Hippocampal formation (tissue), 2 donors: ENCODE measurements around the gene SIT1.
"Not testable (repeated sequence)": the region's sequence is repeated elsewhere in the genome, so short reads cannot be mapped to it uniquely, and the experiment has no call there.

ENCODE experiments used
- DNase-seq, 2 donors: peaks; one replicate each; lab custom pipeline; 2025; lab: John Stamatoyannopoulos, UW

The SIT1 gene

DNA sequence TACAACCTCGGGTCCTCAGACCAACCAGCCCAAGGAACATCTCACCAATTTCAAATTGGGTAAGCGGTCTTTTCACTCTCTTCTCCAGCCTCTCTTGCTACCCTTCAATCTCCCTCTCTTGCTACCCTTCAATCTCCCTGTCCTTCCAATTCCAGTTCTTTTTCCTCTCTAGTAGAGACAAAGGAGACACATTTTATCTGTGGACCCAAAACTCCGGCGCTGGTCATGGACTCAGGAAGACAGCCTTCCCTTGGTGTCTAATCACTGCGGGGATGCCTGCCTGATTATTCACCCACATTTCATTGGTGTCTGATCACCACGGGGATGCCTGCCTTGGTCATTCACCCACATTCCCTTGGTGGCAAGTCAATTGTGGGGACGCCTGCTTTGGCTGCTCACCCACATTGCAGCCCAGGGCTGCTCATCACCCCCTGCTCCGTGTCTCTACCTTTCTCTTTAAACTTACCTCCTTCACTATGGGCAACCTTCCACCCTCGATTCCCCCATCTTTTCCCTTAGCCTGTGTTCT lies 13.2 kb downstream of the SIT1 start:
- not testable (repeated sequence) for DNase-seq

DNA sequence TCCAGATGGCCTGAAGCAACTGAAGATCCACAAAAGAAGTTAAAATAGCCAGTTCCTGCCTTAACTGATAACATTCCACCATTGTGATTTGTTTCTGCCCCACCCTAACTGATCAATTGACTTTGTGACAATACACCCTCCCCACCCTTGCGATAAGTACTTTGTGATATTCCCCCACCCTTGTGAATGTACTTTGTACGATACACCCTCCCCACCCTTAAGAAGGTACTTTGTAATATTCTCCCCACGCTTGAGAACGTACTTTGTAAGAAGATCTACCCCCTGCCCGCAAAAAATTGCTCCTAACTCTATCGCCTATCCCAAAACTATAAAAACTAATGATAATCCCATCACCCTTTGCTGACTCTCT lies 13.9 kb downstream of the SIT1 start:
- DNase-seq = not testable (repeated sequence)

DNA sequence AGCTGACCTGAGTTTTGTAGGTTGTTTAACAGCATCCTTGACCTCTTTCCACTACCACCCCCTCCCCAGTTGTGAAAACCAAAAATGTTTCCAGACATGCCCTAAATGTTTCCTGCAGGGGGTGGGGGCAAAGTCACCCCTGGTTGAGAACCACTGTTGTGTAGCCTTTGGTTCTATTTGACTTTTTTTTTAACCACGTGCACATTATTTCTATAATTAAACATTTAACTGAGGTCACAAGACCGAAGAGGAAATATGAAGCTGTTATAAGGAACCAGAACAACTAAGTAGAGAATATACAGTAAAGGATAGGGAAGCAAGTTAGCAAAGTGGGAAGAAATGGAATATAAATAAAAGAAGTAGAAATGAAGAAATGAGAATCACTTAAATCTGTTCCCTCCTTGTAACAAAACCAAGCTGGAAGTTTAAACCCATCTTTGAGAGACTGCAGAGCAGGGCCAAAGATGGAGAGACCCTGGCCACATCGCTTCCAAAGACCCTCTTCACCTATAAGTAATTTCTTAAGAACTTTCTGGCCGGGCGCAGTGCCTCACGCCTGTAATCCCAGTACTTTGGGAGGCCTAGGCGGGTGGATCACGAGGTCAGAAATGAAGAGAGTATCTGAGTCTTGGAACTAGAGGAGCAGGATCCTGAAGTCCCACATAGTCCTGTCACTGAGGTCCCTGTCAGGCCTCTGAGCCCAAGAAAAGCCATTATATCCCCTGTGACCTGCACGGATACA lies 14.4 kb downstream of the SIT1 start:
- DNase-seq = no peak

DNA sequence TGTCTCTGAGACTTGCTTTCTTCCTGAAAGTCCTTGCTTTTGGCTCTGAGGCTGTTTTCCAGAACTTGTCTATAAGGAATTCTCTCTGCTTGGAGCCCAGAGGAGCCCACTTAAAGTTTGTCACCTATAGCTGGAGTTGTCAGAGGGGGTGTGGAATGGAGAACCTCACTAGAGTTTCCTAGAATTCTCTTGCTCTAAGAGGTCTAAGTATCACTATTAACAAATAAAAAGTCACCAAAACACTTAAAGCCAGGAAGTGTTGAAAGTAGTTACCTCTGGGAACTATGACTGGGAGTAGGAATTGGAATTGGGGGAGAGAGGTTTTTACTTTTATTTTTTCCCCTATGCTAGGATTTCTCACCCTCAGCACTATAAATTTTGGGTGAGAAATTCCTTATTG lies 15.0 kb downstream of the SIT1 start:
- DNase-seq = no peak

DNA sequence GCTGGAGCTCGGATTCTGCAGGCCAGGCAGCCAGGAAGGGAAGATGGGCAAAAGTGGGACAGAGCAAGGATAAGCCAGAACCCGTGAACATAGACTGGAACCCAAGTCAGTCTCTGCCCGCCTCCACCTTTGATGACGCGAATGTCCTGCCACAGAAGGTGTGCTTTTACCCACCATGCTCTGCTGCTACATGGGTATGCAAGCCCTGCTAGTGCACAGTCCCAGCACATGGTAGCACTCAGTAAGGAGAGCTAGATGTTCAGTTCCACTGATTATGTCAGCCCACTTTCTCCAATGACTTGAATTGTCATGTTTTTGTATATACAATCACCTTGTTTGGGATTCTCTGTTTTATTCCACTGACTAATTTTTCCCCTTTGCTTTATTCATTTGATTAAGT lies 21.1 kb downstream of the SIT1 start:
- DNase-seq = no peak

DNA sequence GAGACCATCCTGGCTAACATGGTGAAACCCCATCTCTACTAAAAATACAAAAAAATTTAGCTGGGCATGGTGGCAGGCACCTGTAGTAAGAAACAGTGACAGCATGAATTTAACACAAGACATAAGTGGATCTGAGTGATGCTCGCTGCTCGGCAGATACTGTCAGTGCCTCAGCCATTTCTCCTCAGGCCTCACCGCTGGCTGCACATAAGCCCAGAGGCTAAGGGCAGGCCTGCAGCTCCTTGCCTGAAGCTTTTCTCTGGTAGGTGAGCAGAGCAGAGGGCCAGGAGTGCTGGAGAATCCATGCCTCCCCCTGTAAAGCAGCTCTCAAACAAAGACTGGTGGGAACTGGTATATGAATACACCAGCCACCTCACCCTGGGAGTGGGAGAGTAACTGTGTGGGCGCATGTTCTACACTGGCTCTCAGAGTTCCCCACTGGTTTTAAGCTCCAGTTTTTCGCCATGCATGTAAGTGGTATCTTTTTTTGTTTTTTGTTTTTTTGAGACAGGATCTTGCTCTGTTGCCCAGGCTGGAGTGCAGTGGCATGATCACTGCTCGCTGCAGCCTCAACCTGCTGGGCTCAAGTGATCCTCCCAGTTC lies 22.2 kb downstream of the SIT1 start:
- no peak for DNase-seq

DNA sequence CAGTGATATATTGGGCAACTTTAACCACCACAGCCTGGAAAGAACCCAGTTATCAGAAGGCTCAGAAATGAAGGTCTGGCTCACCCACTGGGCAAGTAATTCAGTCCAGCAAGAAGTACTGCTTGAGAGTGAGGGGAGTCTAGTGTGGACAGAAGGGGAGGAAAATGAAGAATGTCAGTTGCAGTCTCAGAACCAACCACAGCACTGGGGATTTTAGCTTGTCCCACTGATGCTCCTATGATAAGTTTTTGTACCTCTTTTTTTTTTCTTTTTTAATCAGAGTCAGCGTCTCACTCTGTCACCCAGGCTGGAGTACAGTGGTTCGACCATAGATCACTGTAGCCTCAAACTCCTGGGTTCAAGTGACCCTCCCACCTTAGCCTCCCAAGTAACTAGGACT lies 23.2 kb downstream of the SIT1 start:
- no peak for DNase-seq

DNA sequence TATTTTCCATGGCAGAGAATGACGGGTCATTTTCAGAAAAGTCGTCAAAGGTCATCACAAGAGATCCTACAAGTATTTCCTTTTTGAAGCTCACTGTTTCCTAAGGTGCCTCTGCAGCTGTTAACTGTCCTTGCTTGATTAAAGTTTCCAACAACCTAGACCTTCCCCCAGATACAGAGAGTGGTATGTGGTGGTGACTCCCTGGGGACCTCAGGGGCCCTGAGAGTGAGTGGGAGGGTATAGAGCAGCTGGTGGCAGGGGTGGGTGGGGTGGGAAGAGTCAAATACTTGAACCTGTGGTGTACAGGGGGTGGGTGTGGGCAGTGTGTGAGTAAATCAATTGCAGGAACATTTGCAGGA lies 31.0 kb downstream of the SIT1 start:
- DNase-seq = no peak

DNA sequence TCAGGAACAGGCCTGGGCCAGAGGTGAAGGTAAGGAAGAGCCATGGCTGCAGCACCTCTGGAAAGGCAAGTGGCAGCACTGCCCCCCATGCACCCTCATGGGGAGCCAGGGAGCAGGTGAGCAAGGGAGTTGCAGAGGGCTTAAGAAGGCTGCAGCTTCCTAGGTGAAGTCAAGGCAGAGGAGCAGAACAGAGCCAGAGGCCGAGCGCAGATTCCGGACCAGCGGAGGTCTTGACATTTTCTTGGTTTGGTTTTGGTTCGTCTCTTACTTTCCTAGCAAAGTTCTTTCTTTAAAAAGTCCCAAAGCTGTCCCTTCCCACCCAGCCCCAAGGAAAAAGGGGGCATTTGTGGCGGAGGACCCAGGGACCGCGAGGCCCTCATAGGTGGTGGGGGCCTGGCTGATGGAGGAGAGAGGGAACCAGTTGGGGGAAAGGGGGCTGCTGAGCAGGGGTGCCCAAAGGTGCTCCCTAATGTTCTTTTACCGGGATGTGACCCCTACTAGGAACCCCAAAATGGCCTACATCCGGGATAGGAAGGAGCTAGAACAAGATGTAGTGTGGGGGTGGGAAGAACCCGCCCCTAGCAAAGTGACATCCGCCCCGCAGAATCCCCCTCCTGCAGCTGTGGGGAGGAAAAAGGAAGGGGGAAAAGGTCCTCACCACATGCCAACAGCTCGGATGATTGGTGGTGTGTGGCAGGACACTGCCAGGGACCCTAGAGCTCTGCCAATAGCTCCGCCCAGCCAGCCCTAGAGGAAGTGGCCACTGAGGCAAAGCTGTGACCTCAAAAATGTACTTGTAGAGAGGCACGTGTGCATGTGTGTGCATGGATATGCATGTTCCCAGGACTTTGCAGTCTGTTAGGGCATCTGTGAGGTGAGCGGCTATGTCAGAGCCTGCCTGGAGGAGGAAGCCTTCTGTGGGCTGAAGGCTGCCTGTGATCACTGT lies 31.6 kb downstream of the SIT1 start:
- no peak for DNase-seq

DNA sequence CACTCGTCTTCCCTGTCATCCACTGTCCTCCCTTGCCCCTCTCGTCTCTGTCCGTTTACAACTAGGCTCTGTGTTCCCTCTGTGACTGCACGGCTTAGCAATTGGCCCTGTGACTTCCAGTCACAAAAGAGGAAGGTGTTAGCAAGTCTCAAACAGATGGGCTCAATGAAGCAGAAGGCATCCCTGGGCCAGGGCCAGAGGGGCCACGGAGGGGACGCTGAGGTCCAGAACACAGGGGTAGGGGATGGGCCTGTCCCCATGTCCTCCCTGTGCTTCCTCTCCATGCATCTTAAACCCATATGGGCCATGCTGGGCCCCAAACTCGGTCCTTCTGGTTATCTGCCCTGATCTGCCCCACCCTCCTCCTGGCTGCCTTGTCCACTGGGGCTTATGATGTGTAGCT lies 32.4 kb downstream of the SIT1 start, which contains the start of gene CD72:
CD72 (minus strand) TSS at position 89 of the 403 bp plus-strand sequence. CDS start 110 bp downstream, outside the sequence.
- no peak for DNase-seq

DNA sequence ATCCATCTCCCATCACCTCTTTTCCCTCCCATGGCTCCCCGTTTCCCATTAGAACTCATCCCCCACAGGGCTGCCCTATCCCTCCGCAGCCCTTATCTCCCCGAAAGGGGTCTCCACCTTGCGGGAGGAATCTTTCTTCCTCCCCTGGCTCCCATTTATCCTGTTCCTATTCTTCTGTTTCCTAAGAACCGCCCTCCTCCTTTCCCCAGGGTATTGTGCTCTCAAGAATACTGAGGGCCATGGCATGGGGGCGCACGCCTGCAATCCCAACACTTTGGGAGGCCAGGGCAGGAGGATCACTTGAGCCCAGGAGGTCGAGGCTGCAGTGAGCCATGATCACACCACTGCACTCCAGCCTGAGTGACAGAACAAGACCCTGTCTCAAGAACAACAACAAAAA lies 33.2 kb downstream of the SIT1 start:
- DNase-seq = no peak

DNA sequence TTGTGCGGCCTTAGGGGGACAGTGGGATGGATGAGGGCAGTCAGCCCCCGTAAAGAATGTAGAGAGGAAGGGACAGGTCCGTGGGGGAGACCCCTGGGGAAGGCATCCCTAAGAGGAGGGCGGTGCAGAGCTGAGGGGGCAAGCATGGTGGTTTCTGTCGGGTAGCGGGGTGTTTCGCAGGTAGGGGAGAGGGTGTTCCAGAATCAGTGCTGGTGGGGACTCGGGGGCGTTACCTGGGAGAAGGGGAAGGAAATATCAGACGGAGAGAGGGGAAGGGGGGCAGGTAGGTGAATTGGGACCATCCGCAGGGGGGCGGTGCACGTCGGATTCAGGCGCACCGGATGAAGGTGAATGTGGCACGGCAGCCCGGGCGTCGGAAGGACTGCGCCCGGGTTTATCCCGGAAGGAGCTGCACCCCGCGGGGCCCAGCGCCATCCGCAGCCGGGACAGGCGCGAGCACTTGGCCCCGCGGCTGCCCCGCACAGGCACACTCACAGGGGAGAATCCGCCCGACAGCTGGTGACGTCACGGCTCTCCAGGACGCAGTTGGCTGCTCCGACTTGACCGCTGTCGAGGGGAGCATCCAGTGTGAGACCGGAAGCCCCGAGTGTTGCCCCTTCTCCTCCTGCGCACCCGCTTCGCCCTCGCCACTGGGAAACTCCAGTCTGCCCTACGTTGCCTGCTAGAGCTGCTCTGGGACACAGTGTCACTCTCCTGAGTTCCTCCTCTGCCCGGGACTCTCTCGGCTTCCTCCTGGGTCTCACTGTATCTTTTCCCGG lies 33.9 kb downstream of the SIT1 start:
- no peak for DNase-seq

DNA sequence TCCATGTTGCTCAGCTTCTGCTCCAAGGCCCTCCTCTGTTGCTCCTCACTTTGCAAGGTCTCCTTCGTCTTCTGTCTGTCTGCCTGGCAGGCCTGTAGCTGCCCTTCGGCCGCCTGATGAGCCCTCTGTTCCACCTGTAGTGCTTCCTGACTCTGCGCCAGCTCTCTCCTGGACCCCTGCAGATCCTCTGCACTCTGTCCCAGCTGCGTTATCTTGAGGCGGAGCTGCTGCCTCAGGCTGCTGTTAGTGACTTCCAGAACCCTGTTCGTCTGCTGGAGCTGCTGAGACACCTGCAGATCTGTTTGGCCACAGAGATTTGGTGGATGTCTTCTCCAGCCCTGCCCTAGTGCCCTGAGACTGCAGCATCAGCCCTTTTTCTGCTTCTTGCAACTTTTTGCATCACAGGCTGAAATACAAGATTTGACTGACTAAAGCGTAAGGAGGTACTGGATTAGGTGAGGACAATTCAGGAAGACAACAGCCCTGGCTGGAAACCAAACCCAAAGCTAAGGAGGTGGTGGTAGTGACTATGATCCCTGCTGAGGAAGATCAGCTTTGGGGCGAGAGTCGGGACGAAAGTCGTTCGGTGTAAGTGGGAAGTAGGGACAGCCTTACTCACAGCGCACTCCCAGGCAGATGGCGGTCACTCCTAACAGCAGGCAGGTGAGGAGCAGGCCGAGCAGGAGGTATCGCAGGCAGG lies 34.6 kb downstream of the SIT1 start:
- no peak for DNase-seq

DNA sequence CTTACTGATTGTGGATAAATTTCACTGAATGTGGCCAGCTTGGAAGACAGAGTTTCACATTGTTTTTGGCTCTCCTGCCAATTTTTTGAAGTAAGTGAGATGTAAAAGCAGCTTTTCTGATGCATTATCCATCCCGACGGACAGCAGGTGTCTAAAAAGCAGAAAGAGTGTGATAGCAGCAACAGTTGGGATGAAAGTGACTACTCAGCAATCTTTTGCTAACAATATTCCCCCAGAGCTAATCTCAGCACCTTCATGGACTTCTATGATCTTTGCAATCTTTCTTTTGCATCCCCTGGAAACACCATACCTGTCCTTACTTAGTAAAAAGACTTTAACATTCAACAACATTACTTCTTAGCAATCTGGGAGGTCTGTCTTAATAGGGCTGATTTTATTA lies 37.9 kb downstream of the SIT1 start:
- DNase-seq = no peak

DNA sequence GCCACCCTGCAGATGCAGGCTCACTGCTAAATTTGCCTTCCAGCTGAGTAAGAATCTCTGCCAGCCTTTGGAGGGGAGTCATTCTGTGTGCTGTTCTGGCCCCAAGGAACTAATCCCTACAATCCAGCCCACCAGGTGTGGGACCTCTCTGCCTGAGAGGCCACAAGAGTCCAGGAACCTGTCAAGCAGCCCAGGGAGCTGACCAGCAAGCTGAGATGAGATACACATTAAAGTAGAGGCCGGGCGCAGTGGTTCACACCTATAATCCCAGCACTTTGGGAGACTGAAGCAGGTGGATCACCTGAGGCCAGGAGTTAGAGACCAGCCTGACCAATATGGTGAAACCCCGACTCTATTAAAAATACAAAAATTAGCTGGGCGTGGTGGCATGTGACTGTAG lies 38.7 kb downstream of the SIT1 start:
- DNase-seq = not testable (repeated sequence)

DNA sequence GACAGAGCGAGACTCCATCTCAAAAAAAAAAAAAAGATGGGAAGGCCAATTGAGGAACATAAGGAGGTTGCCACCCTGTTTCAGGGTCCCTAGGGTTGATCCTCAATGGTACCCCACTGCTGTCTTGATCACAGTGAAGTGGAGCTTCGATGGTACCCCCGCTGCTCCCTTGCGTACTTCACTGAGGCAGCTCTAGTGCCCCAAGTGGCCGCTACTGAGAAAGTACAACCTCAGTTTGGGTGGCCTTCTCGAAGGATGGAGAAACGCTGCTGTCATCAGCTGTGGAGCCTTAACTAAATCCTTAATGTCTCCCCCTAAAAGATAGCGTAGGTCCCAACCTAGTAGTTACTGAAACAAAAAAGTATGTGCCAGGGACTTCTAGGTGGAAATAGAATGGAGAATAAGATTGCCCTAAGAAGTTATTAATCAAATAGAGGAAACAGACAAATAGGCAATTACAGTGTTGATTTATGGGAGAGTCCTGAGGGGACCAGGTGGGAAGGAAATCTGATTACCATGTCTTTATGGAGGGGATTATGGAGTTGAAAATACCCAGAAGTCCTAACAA lies 39.4 kb downstream of the SIT1 start:
- peak; percentile 12 to 28 for DNase-seq

DNA sequence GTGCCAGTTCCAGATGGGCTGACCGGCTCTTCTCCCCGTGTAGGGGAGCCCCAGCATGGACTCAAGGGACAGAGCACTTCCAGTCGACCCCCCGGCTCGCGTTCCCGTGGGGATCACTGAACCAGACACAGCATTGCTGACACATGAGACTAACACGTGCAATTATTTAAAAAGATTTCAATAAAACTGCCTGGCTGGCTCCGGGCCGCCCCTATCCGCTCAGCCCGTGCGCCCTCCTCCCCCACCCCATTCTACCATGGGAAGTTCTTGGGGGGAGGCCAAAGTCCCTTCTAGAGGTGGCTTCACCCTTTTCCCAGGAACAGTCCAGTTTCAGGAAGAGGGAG lies 40.9 kb downstream of the SIT1 start:
- no peak for DNase-seq

DNA sequence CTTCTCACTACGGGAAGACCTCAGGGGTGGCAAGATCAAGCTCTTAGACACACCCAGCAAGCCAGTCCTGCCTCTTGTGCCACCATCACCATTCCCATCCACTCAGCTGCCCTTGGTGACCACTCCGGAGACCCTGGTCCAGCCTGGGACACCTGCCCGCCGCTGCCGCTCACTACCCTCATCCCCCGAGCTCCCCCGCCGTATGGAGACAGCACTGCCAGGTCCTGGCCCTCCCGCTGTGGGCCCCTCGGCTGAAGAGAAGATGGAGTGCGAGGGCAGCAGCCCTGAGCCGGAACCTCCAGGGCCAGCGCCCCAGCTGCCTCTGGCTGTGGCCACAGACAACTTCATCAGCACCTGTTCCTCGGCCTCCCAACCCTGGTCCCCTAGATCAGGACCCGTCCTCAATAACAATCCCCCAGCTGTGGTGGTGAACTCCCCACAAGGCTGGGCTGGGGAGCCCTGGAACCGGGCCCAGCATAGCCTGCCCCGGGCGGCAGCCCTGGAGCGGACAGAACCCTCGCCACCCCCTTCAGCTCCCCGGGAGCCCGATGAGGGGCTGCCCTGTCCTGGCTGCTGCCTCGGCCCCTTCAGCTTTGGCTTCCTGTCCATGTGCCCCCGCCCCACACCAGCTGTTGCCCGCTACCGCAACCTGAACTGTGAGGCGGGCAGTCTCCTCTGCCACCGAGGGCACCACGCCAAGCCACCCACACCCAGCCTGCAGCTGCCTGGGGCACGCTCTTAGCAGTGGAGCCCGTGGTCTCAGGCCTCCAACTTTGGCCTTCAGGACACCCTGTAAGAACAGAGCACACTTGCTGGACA lies 41.5 kb downstream of the SIT1 start:
- no peak for DNase-seq

DNA sequence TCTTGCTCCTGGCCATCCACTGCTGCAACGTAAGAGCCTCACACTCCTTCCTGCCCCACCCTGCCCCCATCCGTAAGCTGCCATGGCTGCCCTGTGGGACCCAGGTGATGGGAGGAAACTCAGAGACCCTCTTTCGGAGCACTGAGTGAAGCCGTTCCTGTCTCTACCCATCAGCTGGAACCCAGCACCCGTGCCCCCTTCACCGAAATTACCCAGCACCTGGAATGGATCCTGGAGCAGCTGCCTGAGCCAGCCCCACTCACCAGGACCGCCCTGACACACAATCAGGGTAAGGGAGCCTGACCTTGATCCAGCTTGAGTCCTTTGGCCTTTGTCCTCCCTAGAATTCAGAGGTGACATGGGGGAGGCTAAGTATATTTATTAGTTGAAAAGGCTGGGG lies 42.5 kb downstream of the SIT1 start:
- DNase-seq = no peak

DNA sequence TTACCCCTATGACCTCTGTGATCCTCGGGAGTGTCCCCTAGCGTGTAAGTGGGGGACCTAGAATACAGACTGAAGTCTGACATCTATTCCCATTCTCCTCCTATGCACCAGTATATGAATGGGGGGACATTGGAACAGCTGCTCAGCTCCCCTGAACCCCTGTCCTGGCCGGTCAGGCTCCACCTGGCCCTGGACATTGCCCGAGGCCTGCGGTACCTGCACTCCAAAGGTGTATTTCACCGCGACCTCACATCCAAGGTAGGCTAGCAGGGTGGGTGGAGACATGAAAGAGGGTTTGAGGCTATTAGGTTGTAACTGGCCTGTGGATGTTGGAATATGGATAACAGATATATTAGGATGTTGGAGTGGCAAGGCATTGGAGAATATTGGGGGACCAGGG lies 44.0 kb downstream of the SIT1 start:
- DNase-seq = no peak
